HepG2 (cell line): ENCODE data around the gene EPN2. TPM values are rescaled to one million over a fixed set of nuclear protein-coding genes. Genes with fewer than 3 reads are reported as not detected.
A peak's percentile ranks its signal among the peaks of the same experiment; 100 is the strongest.

Experiments used
- CBX2 ChIP-seq, 2 experiments: fragments of 200-600 bp in 1 of 2; sonication (generic); formaldehyde crosslinking in 1 of 2; IDR thresholded peaks; 2 replicates each; pipeline versions ENCODE4 v1.7.0 to v1.8.1; 2018 to 2022; ENCODE audit warnings: low read depth in 2 of 2, low read length in 1 of 2, mild to moderate bottlenecking in 1 of 2, missing genetic modification reagents in 1 of 2
- MAFF ChIP-seq: IDR thresholded peaks from 2 replicates; pipeline ENCODE4 v1.6.1; 2011; ENCODE audit warnings: low read depth, low read length, improper control_type of control experiment
- PHF21A ChIP-seq: sonication (generic); formaldehyde crosslinking; IDR thresholded peaks from 2 replicates; pipeline ENCODE4 v1.5.0; 2020; ENCODE audit warnings: mild to moderate bottlenecking, missing genetic modification reagents
- SNAPC2 ChIP-seq: sonication (generic); formaldehyde crosslinking; IDR thresholded peaks from 2 replicates; pipeline ENCODE4 v1.8.1; 2022; ENCODE audit warnings: mild to moderate bottlenecking, missing genetic modification reagents
- TCF12 ChIP-seq, 2 experiments: fragments of 450-650 bp in 1 of 2; sonication (generic) in 1 of 2; formaldehyde crosslinking in 1 of 2; IDR thresholded peaks; 2 replicates each; pipeline versions ENCODE4 v1.6.1 to v1.8.0; 2017 to 2022; ENCODE audit warnings: antibody characterized with exemption in 1 of 2, mild to moderate bottlenecking in 1 of 2, missing genetic modification reagents in 1 of 2, moderate library complexity in 1 of 2
- TFDP2 ChIP-seq: sonication (generic); formaldehyde crosslinking; IDR thresholded peaks from 2 replicates; pipeline ENCODE4 v1.4.0; 2020; ENCODE audit warnings: missing genetic modification reagents
- ZBTB37 ChIP-seq: sonication (generic); formaldehyde crosslinking; IDR thresholded peaks from 2 replicates; pipeline ENCODE4 v1.4.0; 2020; ENCODE audit warnings: mild to moderate bottlenecking, missing genetic modification reagents
- ZNF256 ChIP-seq: sonication (generic); formaldehyde crosslinking; conservative IDR thresholded peaks from 2 replicates; pipeline ENCODE4 v1.4.0; 2020; ENCODE audit warnings: missing genetic modification reagents
- polyA plus RNA-seq, 8 experiments: library from polyadenylated mRNA; depleted of rRNA in 3 of 8; stranded (reverse) in 7 of 8; unstranded in 1 of 8; fragments of >200 nt; fragmentation: Illumina TruSeq in 4 of 8; extraction: Trizol in 4 of 8; gene quantifications; 2 replicates each; pipeline versions ENCODE4 v1.2.1 to v1.2.3, GENCODE V29; 2011 to 2016; ENCODE audit warnings: low read depth in 4 of 8, missing spikeins in 1 of 8, mixed read lengths in 1 of 8; ENCODE audit not compliant: insufficient read depth in 1 of 8
- total RNA-seq, 5 experiments: library from RNA; depleted of rRNA; stranded (reverse); fragments of >200 nt; fragmentation: Illumina TruSeq; extraction: Trizol; gene quantifications; 2 replicates each; pipeline ENCODE4 v1.2.3, GENCODE V29; 2016; ENCODE audit warnings: low read depth in 1 of 5
- TF ChIP-seq, protein P1 (sequence below), 2 experiments: sonication (generic) in 1 of 2; formaldehyde crosslinking in 1 of 2; IDR thresholded peaks; 2 replicates each; pipeline versions ENCODE4 v1.6.1 to v1.9.0; 2014 to 2022; ENCODE audit warnings: antibody characterized with exemption in 1 of 2, borderline replicate concordance in 1 of 2, inconsistent platforms in 1 of 2, low read depth in 1 of 2, missing genetic modification reagents in 1 of 2
- TF ChIP-seq, protein P2 (sequence below): IDR thresholded peaks from 2 replicates; pipeline ENCODE4 v1.6.1; 2016; ENCODE audit warnings: mild to moderate bottlenecking
- TF ChIP-seq, protein P3 (sequence below): sonication (generic); formaldehyde crosslinking; IDR thresholded peaks from 2 replicates; pipeline ENCODE4 v1.4.0; 2020; ENCODE audit warnings: missing genetic modification reagents
- TF ChIP-seq, protein P4 (sequence below): sonication (generic); formaldehyde crosslinking; IDR thresholded peaks from 2 replicates; pipeline ENCODE4 v1.8.1; 2023; ENCODE audit warnings: mild to moderate bottlenecking, missing genetic modification reagents, borderline replicate concordance

The EPN2 gene
- total and polyA plus RNA-seq, 2 of the 13 experiments (the other 11 are each of a cell fraction or from before 2014, with no cell fraction given), result 7.8 to 19.2 TPM

DNA sequence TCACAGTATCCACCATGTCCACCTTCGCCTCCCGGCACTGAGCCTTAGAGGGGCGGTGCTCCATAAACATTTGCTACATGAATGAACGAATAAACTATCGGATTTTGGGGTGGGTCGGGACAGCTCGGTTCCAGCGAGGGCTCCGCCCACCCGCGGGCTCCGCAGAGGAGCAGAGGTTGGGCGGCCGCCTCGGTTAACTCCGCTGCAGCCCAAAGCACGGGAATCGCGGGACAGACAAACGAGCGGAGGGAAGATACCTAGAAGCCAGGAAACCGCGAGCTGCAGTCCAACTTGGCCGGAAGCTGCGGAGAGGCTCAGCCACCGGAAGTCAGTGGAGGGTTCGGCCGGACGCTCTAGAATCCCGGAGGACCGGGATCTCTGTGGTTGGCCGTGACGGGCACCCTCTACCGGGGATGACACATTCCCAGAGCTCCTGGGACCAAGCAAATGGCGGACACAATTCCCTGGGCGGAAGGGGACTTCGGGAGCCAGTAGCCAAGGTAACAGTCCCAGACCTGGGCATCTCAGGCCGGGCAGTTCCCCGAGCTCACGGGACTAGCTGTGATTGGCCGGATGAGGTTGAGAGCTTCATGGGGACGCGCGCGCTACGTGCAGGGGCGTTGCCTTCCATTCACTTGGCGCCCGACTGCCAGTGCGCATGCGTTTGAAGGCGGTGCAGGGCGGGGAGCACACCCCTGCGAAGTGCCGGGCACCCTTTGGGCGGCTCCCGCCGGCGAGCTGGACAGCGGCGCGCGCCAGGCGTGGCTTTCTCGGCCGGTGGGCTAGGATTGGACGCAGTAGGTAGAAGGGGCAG is 140.6 kb downstream of the EPN2 start (continued):
- TF ChIP-seq, protein P1, sequence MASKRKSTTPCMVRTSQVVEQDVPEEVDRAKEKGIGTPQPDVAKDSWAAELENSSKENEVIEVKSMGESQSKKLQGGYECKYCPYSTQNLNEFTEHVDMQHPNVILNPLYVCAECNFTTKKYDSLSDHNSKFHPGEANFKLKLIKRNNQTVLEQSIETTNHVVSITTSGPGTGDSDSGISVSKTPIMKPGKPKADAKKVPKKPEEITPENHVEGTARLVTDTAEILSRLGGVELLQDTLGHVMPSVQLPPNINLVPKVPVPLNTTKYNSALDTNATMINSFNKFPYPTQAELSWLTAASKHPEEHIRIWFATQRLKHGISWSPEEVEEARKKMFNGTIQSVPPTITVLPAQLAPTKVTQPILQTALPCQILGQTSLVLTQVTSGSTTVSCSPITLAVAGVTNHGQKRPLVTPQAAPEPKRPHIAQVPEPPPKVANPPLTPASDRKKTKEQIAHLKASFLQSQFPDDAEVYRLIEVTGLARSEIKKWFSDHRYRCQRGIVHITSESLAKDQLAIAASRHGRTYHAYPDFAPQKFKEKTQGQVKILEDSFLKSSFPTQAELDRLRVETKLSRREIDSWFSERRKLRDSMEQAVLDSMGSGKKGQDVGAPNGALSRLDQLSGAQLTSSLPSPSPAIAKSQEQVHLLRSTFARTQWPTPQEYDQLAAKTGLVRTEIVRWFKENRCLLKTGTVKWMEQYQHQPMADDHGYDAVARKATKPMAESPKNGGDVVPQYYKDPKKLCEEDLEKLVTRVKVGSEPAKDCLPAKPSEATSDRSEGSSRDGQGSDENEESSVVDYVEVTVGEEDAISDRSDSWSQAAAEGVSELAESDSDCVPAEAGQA (IDR thresholded peaks at IDR 0.05; ENCODE audit: low read depth), result peak; percentile 52; the same call in 1 of the 2 replicates
- TF ChIP-seq, protein P1 (CRISPR knock-in tag; IDR thresholded peaks at IDR 0.05; ENCODE audit: borderline replicate concordance), result peak; percentile 93
- TF ChIP-seq MAFF (no peak), PHF21A (CRISPR knock-in tag) (peak; percentile 92), SNAPC2 (CRISPR knock-in tag) (no peak; the same call in 1 of the 2 replicates), TFDP2 (peak; percentile 62), ZNF256 (CRISPR knock-in tag) (no peak), TCF12 (IDR thresholded peaks at IDR 0.05) (no peak), TCF12 (CRISPR knock-in tag; IDR thresholded peaks at IDR 0.05) (no peak), CBX2 (IDR thresholded peaks at IDR 0.05; ENCODE audit: low read depth, low read length) (no peak), CBX2 (CRISPR knock-in tag; IDR thresholded peaks at IDR 0.05; ENCODE audit: low read depth) (no peak), ZBTB37 (CRISPR knock-in tag) (no peak)
- TF ChIP-seq, protein P2, sequence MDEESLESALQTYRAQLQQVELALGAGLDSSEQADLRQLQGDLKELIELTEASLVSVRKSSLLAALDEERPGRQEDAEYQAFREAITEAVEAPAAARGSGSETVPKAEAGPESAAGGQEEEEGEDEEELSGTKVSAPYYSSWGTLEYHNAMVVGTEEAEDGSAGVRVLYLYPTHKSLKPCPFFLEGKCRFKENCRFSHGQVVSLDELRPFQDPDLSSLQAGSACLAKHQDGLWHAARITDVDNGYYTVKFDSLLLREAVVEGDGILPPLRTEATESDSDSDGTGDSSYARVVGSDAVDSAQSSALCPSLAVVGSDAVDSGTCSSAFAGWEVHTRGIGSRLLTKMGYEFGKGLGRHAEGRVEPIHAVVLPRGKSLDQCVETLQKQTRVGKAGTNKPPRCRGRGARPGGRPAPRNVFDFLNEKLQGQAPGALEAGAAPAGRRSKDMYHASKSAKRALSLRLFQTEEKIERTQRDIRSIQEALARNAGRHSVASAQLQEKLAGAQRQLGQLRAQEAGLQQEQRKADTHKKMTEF, result peak; percentile 72; the same call in 1 of the 2 replicates
- TF ChIP-seq, protein P3, sequence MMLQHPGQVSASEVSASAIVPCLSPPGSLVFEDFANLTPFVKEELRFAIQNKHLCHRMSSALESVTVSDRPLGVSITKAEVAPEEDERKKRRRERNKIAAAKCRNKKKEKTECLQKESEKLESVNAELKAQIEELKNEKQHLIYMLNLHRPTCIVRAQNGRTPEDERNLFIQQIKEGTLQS (CRISPR knock-in tag), result no peak
- TF ChIP-seq, protein P4, sequence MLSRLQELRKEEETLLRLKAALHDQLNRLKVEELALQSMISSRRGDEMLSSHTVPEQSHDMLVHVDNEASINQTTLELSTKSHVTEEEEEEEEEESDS, result no peak
